Osteoblast (primary cell): ENCODE results near the gene WNT7A. TPM values are rescaled to one million over a fixed set of nuclear protein-coding genes. Genes with fewer than 3 reads are reported as not detected.

Source experiments
- DNase-seq: peaks from one replicate; pipeline ENCODE4 v3.0.0; 2011; ENCODE audit warnings: low spot score, mixed read lengths; ENCODE audit not compliant: insufficient read length; ENCODE audit errors: missing footprints
- H2AFZ ChIP-seq: 2 replicates; pipeline ENCODE4 v1.6.0; 2011; ENCODE audit warnings: mild to moderate bottlenecking, low read length
- H3K27ac ChIP-seq: 2 replicates; pipeline ENCODE4 v1.5.1; 2011; ENCODE audit warnings: mild to moderate bottlenecking, low read depth, low read length, moderate library complexity
- H3K27me3 ChIP-seq: 2 replicates; pipeline ENCODE4 v1.6.0; 2012; ENCODE audit warnings: mild to moderate bottlenecking, control low read depth, inconsistent platforms, low read length, moderate library complexity; ENCODE audit not compliant: insufficient read depth
- H3K36me3 ChIP-seq: 2 replicates; pipeline ENCODE4 v1.5.1; 2011; ENCODE audit warnings: mild to moderate bottlenecking, low read length, control low read depth, moderate library complexity; ENCODE audit not compliant: insufficient read depth
- H3K4me1 ChIP-seq: 2 replicates; pipeline ENCODE4 v1.5.1; 2011; ENCODE audit warnings: mild to moderate bottlenecking, low read length, control low read depth, moderate library complexity; ENCODE audit not compliant: insufficient read depth
- H3K4me2 ChIP-seq: 2 replicates; pipeline ENCODE4 v1.6.0; 2011; ENCODE audit warnings: mild to moderate bottlenecking, low read length; ENCODE audit not compliant: insufficient read depth
- H3K4me3 ChIP-seq: fragments of 200-600 bp; sonication (generic); 3 replicates; pipeline ENCODE4 v1.5.1; 2012; ENCODE audit warnings: mild to moderate bottlenecking, low read length, inconsistent platforms; ENCODE audit not compliant: insufficient read depth
- H3K79me2 ChIP-seq: 2 replicates; pipeline ENCODE4 v1.6.0; 2012; ENCODE audit warnings: mild to moderate bottlenecking, low read length, control low read depth, inconsistent platforms; ENCODE audit not compliant: insufficient read depth
- H3K9me3 ChIP-seq: 2 replicates; pipeline ENCODE4 v1.5.1; 2011; ENCODE audit warnings: low read depth, low read length, control low read depth
- H4K20me1 ChIP-seq: 2 replicates; pipeline ENCODE4 v1.6.0; 2012; ENCODE audit warnings: mild to moderate bottlenecking, low read length, control low read depth; ENCODE audit not compliant: insufficient read depth
- CTCF ChIP-seq: IDR thresholded peaks from 2 replicates; pipeline ENCODE4 v1.5.1; 2011; ENCODE audit warnings: mild to moderate bottlenecking, low read depth, low read length, moderate library complexity; ENCODE audit errors: extremely low read depth
- total RNA-seq: library from RNA; depleted of rRNA; stranded (reverse); fragments of >200 nt; gene quantifications from 2 replicates; pipeline ENCODE4 v1.2.3, GENCODE V29; 2012

WNT7A gene
- total RNA-seq, 1 donor: not detected

GRCh38 chr3:13786811-13787210 is 93.1 kb downstream of the WNT7A start:
- Histone ChIP-seq H3K9me3 (no peaks in the 10 kb centered on the region), H2AFZ (no peak overlapping the region), H3K27me3 (no peaks in the 10 kb centered on the region), H4K20me1 (no peaks in the 10 kb centered on the region), H3K36me3 (no peaks in the 10 kb centered on the region), H3K4me3 (no peak overlapping the region), H3K27ac (no peak overlapping the region), H3K79me2 (no peaks in the 10 kb centered on the region), H3K4me1 (no peaks in the 10 kb centered on the region), H3K4me2 (no peak overlapping the region)
- no peak for TF ChIP-seq CTCF
- peak; percentile 45 for DNase-seq

DNA sequence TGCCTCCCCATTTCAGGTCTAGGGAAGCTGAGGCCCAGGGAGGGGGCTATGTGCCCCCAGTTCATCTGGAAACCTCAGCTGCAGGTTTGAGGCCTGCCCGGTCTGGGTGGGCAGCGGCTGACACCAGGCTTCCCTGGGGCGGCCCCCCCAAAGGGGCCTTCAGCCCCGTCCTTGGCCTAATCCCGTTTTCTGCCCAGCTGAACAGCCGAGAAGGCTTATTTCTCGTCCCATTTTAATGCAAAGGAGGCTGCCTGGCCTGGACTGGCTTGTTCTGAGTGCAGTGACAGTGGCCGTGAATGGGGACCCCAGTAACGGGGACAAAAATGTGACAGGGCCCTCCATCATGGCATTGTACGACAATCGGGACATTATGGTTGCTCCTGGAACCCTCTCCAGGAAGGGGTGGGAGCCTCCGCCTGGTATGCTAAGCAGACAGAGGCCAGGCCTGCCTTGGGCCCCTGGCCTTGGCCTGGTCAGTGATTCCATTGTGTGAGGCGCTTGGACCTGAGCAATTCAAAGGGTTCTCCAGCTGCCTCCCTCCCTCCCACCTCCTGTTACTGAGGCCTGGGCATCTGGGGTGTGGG is 93.9 kb downstream of the WNT7A start:
- H3K4me3 ChIP-seq: no peak overlapping the region
- no peak overlapping the region for H2AFZ ChIP-seq
- no peaks in the 10 kb centered on the region for H3K27me3 ChIP-seq
- H3K27ac ChIP-seq: no peak overlapping the region
- H4K20me1 ChIP-seq: no peaks in the 10 kb centered on the region
- no peaks in the 10 kb centered on the region for H3K36me3 ChIP-seq
- H3K79me2 ChIP-seq: no peaks in the 10 kb centered on the region
- no peaks in the 10 kb centered on the region for H3K4me1 ChIP-seq
- H3K9me3 ChIP-seq: no peaks in the 10 kb centered on the region
- H3K4me2 ChIP-seq: no peak overlapping the region
- peak; percentile 52 for DNase-seq
- TF ChIP-seq CTCF: no peak

- TF ChIP-seq CTCF: no peak
- DNase-seq: peak; percentile 53
- H3K79me2 ChIP-seq: no peaks in the 10 kb centered on the region
- no peak overlapping the region for H3K27ac ChIP-seq
- no peaks in the 10 kb centered on the region for H3K36me3 ChIP-seq
- H2AFZ ChIP-seq: no peak overlapping the region
- no peaks in the 10 kb centered on the region for H4K20me1 ChIP-seq
- H3K27me3 ChIP-seq: no peaks in the 10 kb centered on the region
- no peaks in the 10 kb centered on the region for H3K4me1 ChIP-seq
- H3K9me3 ChIP-seq: no peaks in the 10 kb centered on the region
- no peak overlapping the region for H3K4me3 ChIP-seq
- H3K4me2 ChIP-seq: no peak overlapping the region
These were observed 94.5 kb downstream of the WNT7A start for GRCh38 chr3:13785351-13785750.

- no peaks in the 10 kb centered on the region for H3K9me3 ChIP-seq
- no peak overlapping the region for H3K4me3 ChIP-seq
- no peaks in the 10 kb centered on the region for H3K4me1 ChIP-seq
- H3K36me3 ChIP-seq: no peaks in the 10 kb centered on the region
- no peak for TF ChIP-seq CTCF
- peak; percentile 27 for DNase-seq
- H3K27me3 ChIP-seq: no peaks in the 10 kb centered on the region
- H4K20me1 ChIP-seq: no peaks in the 10 kb centered on the region
- no peak overlapping the region for H3K27ac ChIP-seq
- no peak overlapping the region for H3K4me2 ChIP-seq
- H3K79me2 ChIP-seq: no peaks in the 10 kb centered on the region
- no peak overlapping the region for H2AFZ ChIP-seq
These were observed 96.4 kb downstream of the WNT7A start for GRCh38 chr3:13783476-13783875.
